Sigmoid colon (tissue), 7 donors: Measurements from ENCODE around the gene NFIA. TPM values are rescaled to one million over a fixed set of nuclear protein-coding genes. Genes with fewer than 3 reads are reported as not detected.

Source experiments
- DNase-seq: peaks from one replicate; pipeline ENCODE4 v3.0.0-alpha.2; 2019
- H3K27ac ChIP-seq, 4 donors: fragments of 200-600 bp; sonication (generic); one replicate each; pipeline ENCODE4 v1.5.1; 2016 to 2019; ENCODE audit warnings: mild to moderate bottlenecking in 1 of 4
- H3K27me3 ChIP-seq, 3 donors: fragments of 200-600 bp; sonication (generic); one replicate each; pipeline ENCODE4 v1.5.1; 2019; ENCODE audit warnings: mild to moderate bottlenecking in 1 of 3
- H3K36me3 ChIP-seq, 4 donors: fragments of 200-600 bp; sonication (generic); one replicate each; pipeline ENCODE4 v1.5.1; 2016 to 2019
- H3K4me1 ChIP-seq, 4 donors: fragments of 200-600 bp; sonication (generic); one replicate each; pipeline ENCODE4 v1.5.1; 2017 to 2019
- H3K4me3 ChIP-seq, 4 donors: fragments of 200-600 bp; sonication (generic); one replicate each; pipeline ENCODE4 v1.5.1; 2017 to 2019; ENCODE audit warnings: mild to moderate bottlenecking in 2 of 4, moderate library complexity in 1 of 4
- H3K9me3 ChIP-seq, 4 donors: fragments of 200-600 bp in 3 of 4; sonication (generic) in 3 of 4; one replicate each; pipeline versions ENCODE4 v1.5.1 to v1.6.1; 2013 to 2019
- EP300 ChIP-seq, 4 donors: sonication (generic); formaldehyde crosslinking; IDR thresholded peaks; one replicate each; pipeline ENCODE4 v1.6.1; 2017; ENCODE audit warnings: antibody characterized with exemption in 4 of 4
- POLR2A ChIP-seq, 2 donors: fragments of 450-650 bp; IDR thresholded peaks; one replicate each; pipeline ENCODE4 v1.6.1; 2016; ENCODE audit warnings: antibody characterized with exemption in 2 of 2, mild to moderate bottlenecking in 2 of 2, moderate library complexity in 2 of 2
- POLR2AphosphoS5 ChIP-seq, 4 donors: sonication (generic); formaldehyde crosslinking; IDR thresholded peaks; one replicate each; pipeline ENCODE4 v1.6.1; 2017; ENCODE audit warnings: antibody characterized with exemption in 4 of 4
- WGBS, 2 donors: extraction: QIAGEN DNeasy Blood & Tissue Kit; methylation state at CpG; one replicate each; pipeline ENCODE4 v1.1.7; 2013; 5-methylcytosine and 5-hydroxymethylcytosine counted together
- intact Hi-C: fragments of 100-400 bp; cut with DNase I; formaldehyde crosslinking; loops from one replicate; pipeline ENCODE4 v1.15.1; 2023
- polyA plus RNA-seq, 3 donors: library from polyadenylated mRNA; stranded (reverse); fragments of 200-250 nt; gene quantifications; one replicate each; pipeline ENCODE4 v1.2.3, GENCODE V29; 2013
- total RNA-seq, 4 donors: library from RNA; depleted of rRNA; stranded (reverse); fragments of >200 nt; gene quantifications; one replicate each; pipeline ENCODE4 v1.1.0, GENCODE V29; 2016
- TF ChIP-seq, protein P1 (sequence below), 4 experiments: fragments of 450-650 bp in 3 of 4; fragments of 200-600 bp in 1 of 4; IDR thresholded peaks; one replicate each; pipeline ENCODE4 v1.5.1; 2016 to 2019; ENCODE audit warnings: antibody characterized with exemption in 4 of 4, mild to moderate bottlenecking in 3 of 4, moderate library complexity in 2 of 4
- donor health status: healthy with polysubstance abuse.
- donor health status: Bipolar disorder and iron deficiency.
- donor health status: healthy.

The NFIA gene
- total and polyA plus RNA-seq, 7 donors = 2.3 to 154 (median 79.7) TPM

DNA sequence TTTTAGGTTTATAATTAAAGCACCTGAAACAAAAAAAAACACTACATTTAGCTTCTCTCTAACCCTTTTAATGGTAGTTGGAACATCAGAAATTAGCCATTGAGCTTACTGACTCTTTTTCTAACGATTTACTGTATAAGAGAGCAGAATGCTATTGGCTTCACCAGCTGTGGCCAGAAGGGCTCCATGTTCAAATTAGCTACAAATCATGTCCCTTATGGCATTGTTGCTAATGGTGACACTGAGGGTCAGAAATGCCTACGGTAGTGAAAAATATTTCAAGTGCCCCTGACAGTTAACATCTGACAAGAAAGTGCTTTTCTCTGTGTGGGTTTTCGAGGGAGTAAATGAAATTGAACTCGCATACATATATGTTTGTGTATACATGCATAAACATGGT, 232.7 kb downstream of the NFIA start:
- H3K9me3 ChIP-seq = no peaks in the 10 kb centered on the region
- WGBS, 2 donors = 87 to 94% methylated on average over 4 of the region's 4 CpGs
- H3K27ac ChIP-seq = no peak overlapping the region
- TF ChIP-seq EP300 (IDR thresholded peaks at IDR 0.05) = no peak
- no peak for TF ChIP-seq POLR2A (IDR thresholded peaks at IDR 0.05)
- TF ChIP-seq, protein P1, sequence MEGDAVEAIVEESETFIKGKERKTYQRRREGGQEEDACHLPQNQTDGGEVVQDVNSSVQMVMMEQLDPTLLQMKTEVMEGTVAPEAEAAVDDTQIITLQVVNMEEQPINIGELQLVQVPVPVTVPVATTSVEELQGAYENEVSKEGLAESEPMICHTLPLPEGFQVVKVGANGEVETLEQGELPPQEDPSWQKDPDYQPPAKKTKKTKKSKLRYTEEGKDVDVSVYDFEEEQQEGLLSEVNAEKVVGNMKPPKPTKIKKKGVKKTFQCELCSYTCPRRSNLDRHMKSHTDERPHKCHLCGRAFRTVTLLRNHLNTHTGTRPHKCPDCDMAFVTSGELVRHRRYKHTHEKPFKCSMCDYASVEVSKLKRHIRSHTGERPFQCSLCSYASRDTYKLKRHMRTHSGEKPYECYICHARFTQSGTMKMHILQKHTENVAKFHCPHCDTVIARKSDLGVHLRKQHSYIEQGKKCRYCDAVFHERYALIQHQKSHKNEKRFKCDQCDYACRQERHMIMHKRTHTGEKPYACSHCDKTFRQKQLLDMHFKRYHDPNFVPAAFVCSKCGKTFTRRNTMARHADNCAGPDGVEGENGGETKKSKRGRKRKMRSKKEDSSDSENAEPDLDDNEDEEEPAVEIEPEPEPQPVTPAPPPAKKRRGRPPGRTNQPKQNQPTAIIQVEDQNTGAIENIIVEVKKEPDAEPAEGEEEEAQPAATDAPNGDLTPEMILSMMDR (IDR thresholded peaks at IDR 0.05) = no peak
- no peak for TF ChIP-seq POLR2AphosphoS5 (IDR thresholded peaks at IDR 0.05)
- intact Hi-C loops = no loop called here
- H3K27me3 ChIP-seq = no peaks in the 10 kb centered on the region
- H3K36me3 ChIP-seq = no peaks in the 10 kb centered on the region
- peaks cover 0 to 26% (median 20%) of the 10 kb centered on the region in 4 donors for H3K4me1 ChIP-seq
- no peak for DNase-seq
- no peak overlapping the region for H3K4me3 ChIP-seq

DNA sequence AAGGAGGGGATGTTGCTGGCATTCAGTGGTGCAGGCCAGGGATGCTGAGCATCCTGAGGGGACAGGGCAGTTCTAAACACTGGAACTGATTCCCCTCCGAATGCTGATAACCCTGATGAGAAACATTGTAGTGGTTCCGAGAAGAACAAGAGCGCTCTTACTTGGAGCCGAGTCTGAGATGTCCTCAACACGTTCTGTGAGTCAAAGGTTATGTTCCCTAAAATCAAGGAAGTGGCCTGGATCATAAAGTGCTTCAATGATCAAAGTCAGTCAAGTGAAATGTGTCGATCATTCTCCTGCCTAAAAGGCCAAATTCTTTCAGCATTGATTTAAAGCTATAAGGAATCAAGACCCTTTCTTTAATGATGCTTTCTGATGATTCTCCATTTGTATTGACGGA, 234.1 kb downstream of the NFIA start:
- no peak for DNase-seq
- Histone ChIP-seq H3K27me3 (no peaks in the 10 kb centered on the region), H3K4me3 (no peak overlapping the region), H3K27ac (peak overlapping the region; percentile 10 to 85 (median 28)), H3K4me1 (peaks cover 0 to 28% (median 20%) of the 10 kb centered on the region in 4 donors), H3K36me3 (no peaks in the 10 kb centered on the region), H3K9me3 (no peaks in the 10 kb centered on the region)
- intact Hi-C loops = no loop called here
- WGBS, 2 donors = 62 to 83% methylated on average over 7 of the region's 7 CpGs
- TF ChIP-seq, protein P1 (IDR thresholded peaks at IDR 0.05) = no peak
- no peak for TF ChIP-seq POLR2A (IDR thresholded peaks at IDR 0.05)
- no peak for TF ChIP-seq EP300 (IDR thresholded peaks at IDR 0.05)
- TF ChIP-seq POLR2AphosphoS5 (IDR thresholded peaks at IDR 0.05) = no peak

DNA sequence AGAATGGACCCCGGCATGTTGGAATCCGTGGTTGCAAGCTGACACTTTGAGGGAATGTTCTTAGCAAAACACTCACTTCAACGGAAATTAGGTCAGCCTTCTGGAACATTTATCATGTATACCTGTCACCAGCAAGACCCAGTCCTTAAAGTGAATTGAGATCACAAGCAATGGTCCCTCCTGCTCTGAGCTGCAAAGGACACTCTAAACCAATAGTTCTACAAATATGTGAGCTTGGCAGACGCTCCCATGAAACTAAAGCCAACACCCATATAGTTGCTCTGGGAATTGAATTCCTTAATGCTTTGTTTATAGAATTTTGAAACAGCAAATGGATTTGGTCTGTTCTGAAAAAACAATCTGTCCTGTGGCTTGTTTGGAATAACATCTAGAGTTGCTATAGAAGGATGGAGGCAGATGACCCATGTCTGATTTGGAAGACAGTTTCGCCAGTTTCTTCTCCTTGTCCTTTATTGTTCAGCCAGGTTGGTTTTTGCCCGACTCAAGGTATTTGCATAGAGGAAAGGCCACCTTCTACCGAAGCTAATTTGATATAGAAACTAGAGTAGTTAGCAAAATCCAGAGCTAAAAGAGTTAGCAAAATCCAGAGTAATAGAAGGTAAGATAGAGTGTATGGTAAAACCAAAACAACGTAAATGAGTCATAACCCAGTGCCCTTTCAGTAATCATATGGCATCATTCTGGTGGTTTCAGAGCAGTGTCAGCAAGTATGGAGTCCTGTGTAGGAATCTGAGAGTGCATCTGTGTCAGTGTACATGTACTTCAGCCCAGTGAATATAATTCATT, 236.2 kb downstream of the NFIA start:
- Histone ChIP-seq H3K27ac (peak overlapping the region; percentile 31 to 85 (median 74)), H3K4me3 (peak overlapping the region in 1 of 4 donors; percentile 13), H3K36me3 (no peaks in the 10 kb centered on the region), H3K4me1 (peaks cover 0 to 29% (median 20%) of the 10 kb centered on the region in 4 donors), H3K27me3 (no peaks in the 10 kb centered on the region), H3K9me3 (no peaks in the 10 kb centered on the region)
- WGBS, 2 donors = 53 to 77% methylated on average over 8 of the region's 8 CpGs
- TF ChIP-seq EP300 (IDR thresholded peaks at IDR 0.05) (no peak), POLR2A (IDR thresholded peaks at IDR 0.05) (no peak), POLR2AphosphoS5 (IDR thresholded peaks at IDR 0.05) (peak in 3 of 4 donors; percentile 36 to 51 (median 45))
- TF ChIP-seq, protein P1 (IDR thresholded peaks at IDR 0.05) = no peak
- intact Hi-C loops = no loop called here
- DNase-seq = peak; percentile 88

DNA sequence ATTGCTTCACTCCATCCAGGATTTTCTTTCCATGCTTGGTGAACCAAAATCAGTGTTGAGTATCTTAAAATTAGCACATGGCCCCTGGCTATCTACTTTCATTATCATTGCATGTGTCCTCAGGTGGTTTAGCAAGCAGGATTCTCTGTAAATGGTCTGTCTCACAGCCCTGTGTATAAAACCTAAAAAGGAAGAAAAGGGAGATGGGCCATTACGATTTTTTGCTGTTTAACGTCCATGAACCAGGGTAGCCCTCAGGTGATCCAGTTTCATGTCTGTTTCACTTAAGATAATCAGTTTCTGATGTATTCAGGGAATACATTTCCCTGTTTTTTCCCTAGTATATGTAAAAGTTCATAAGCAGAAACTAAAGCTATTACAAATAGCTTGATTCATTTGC, 238.2 kb downstream of the NFIA start:
- TF ChIP-seq, protein P1 (IDR thresholded peaks at IDR 0.05) = no peak
- no peak for TF ChIP-seq POLR2A (IDR thresholded peaks at IDR 0.05)
- no peak for TF ChIP-seq POLR2AphosphoS5 (IDR thresholded peaks at IDR 0.05)
- TF ChIP-seq EP300 (IDR thresholded peaks at IDR 0.05) = no peak
- H3K27ac ChIP-seq = peak overlapping the region in 1 of 4 donors; percentile 10
- intact Hi-C loops = no loop called here
- no peaks in the 10 kb centered on the region for H3K9me3 ChIP-seq
- DNase-seq = no peak
- no peak overlapping the region for H3K4me3 ChIP-seq
- WGBS, 2 donors = 90 to 92% methylated on average over 2 of the region's 2 CpGs
- H3K36me3 ChIP-seq = no peaks in the 10 kb centered on the region
- H3K4me1 ChIP-seq = peaks cover 0 to 46% (median 25%) of the 10 kb centered on the region in 4 donors
- no peaks in the 10 kb centered on the region for H3K27me3 ChIP-seq
